ENCODE data around the gene CAPN7. TPM values are rescaled to one million over a fixed set of nuclear protein-coding genes. Genes with fewer than 3 reads are reported as not detected.

The CAPN7 gene
- total RNA-seq, 1 donor from 2014 or later, result 46.1 TPM

DNA sequence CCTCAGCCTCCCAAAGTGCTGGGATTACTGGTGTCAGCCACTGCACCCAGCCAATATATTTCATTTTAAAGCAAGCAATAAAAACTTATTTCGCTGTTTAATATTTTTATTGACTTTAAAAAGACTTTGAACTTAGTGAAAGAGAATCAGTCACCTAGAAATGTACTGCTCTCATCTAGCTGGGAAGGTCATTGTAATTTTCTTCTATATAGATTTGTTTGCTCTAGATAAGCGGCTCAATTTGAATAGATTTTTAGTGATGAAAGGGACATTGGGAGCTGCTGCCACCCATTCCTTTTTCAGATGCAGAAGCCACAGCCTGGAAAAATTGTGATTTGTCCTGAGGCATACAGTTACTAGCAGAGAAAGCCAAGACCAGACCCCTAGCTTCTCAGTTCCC lies 40.1 kb downstream of the CAPN7 start:
- no peak for DNase-seq (ENCODE audit: low spot score)

GRCh38 chr3:15253023-15253697 lies 47.1 kb downstream of the CAPN7 start:
- no peak for DNase-seq (ENCODE audit: low spot score)

DNA sequence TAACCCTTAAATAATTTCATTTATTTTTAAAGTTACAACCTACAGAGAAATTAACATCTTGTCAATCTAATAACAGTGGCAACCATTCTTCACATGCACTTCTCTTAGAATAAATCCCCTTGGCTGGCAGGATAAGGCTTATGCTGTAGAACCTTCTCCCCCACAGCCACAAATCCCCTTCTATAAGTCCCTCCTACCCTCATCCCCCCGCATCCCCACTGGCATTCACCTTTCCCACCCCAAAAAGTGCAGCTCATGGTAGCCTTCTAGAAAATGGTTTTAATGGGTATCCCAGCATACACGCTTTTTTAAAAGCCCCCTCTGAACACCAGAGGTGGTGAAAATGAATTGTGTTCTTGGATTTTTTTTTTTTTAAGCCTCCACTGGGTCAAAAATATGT lies 49.2 kb downstream of the CAPN7 start:
- DNase-seq (ENCODE audit: low spot score), result no peak

GRCh38 chr3:15256861-15257341 lies 50.9 kb downstream of the CAPN7 start:
- DNase-seq (ENCODE audit: low spot score), result no peak

DNA sequence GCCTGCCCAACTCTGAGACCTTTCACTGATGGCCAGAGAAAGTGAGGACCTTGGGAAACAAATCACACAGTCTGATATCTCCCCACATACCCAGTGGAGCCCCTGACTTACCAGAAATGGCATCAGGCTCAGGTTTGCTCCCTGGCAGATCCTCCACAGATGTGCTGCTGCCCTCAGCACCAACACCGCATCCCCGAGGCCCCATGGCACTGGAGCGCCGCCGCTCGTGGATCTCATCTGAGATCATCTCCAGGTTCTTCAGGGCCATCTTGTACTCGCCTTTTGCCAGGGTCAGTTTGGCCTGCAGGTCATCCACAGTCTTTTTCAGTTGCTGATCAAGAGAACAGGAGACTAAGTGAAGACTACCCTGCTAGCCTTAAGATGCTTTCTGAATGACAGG lies 52.7 kb downstream of the CAPN7 start:
- DNase-seq (ENCODE audit: low spot score), result no peak

- no peak for DNase-seq (ENCODE audit: low spot score)
Observed at GRCh38 chr3:15260531-15260930, 54.5 kb downstream of the CAPN7 start.

DNA sequence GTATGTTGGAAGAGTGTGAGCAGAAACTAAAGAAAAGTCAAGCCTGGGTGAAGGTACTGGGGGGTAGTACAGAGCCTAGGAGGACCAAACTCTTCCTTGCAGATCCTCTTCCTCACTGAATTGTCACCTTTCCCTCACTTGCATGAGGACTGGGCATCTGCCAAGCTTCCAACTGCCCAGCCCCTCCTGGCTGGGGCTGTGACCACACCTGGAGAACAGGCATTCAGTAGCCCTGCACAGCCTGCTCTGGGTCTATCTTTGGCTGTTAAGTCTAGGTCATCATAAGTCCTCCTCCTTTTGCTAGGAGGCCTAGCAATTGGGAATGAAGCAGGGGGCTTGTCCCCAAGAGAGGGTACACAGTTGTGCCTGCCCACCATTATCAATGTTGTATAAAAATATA lies 55.2 kb downstream of the CAPN7 start:
- DNase-seq (ENCODE audit: low spot score), result no peak

GRCh38 chr3:15262021-15262420 lies 56.0 kb downstream of the CAPN7 start:
- no peak for DNase-seq (ENCODE audit: low spot score)

DNA sequence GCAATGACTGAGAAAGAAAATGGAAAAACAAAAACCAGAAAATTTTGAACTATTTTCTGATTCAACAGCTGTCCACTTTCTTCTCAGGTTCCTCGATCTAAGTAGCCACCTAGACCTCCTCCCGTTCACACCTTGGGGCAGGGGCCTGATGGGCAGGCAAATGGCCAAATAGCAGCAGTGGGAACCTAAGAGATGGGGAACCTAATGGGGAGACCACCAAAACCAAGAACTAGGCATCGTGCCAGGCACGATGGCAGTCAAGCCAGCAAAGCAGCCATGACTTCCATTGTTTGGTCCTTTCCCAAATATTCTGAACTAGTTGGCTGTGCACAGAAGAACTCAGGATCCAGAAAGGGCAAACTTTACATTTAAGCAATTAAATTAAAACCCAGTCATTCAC lies 57.1 kb downstream of the CAPN7 start:
- DNase-seq (ENCODE audit: low spot score), result no peak

DNA sequence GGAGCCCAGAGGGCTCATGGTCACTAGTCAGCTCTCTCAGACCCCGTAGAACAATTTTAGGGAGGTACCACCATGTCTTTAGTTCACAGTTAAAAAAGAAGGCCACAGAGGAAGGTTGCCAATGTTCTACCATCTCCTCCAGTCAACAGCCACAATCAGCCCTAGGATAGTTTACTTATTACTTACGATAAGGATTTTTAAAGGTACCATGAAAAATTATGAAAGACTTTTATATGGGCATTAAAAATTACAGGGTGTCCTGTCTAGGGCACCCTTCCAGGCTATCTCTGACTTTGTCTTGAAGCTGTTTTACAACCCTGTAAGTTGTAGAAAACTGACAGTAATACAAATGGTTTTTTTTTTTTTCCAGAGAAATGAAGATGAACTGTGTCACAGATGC lies 57.9 kb downstream of the CAPN7 start:
- DNase-seq (ENCODE audit: low spot score), result no peak

GRCh38 chr3:15264486-15264885 lies 58.4 kb downstream of the CAPN7 start:
- no peak for DNase-seq (ENCODE audit: low spot score)

GRCh38 chr3:15265655-15266509 lies 59.8 kb downstream of the CAPN7 start:
- DNase-seq (ENCODE audit: low spot score), result no peak

- no peak for DNase-seq (ENCODE audit: low spot score)
Observed at GRCh38 chr3:15266510-15267376, 60.7 kb downstream of the CAPN7 start.

DNA sequence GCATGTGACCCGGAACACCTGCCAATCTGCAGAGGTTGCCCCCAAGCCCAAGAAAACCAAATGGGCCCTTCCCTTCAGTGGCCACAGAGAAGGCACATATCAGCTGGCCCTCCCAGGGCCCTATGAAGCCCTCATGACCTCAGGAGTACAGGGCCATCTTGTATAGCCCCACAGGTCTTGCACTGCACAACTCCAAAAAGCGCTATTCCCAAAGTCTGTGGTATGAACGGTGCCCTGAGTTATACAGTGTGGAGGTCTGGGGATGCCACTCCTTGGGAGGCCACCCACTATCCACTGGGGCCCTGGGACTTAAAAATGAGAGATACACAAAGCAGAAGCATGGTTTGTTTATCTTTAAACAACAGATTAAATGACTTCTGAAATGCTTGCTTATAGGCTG lies 61.5 kb downstream of the CAPN7 start:
- no peak for DNase-seq (ENCODE audit: low spot score)

GRCh38 chr3:15268033-15268631 lies 62.1 kb downstream of the CAPN7 start:
- DNase-seq (ENCODE audit: low spot score), result peak; percentile 87

DNA sequence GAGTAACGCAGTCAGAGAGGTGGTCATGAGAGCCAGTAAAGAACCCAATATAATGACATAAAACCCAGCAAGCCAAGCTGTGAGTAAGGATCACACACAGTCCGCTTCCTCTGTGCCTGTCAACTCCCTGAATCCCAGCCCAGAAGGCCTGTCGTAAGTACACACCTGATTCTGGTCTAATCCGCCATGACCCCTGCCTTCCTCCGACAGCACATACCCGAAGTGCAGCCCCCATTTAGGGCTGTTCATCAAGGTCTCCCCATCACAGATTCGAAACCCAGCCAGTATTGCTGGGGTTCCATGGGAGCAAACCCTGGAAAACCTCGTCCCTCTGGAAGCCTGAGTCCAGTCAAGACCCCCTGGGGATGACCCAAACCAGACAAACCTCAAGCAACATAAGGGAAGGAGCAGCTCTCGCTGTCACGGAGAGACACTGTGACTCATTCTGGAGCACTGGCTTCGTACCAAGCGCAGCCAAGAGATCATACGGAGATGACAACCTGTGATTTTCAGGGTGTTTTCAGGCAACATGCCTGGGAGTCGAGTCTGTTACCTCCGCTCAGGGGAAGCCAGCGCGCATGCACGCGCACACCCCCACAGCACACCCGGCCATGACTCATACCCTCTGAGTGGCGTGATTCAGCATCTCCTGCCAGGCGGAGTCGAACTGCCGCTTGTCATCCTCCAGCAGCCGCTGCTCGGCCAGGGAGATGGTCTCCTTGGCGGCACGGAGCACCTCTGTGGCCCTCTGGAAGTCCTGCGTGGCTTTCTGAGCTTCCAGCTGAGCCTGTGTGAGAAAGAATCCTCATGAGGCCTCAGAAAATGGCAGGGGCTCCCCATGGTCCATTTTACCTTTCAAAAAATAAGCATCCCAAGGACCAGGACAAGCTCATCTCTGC lies 63.3 kb downstream of the CAPN7 start:
- peak; percentile 71 for DNase-seq (ENCODE audit: low spot score)

- DNase-seq (ENCODE audit: low spot score), result no peak
Observed at GRCh38 chr3:15271030-15271429, 65.0 kb downstream of the CAPN7 start.

- DNase-seq (ENCODE audit: low spot score), result no peak
Observed at GRCh38 chr3:15271785-15272381, 65.8 kb downstream of the CAPN7 start.

DNA sequence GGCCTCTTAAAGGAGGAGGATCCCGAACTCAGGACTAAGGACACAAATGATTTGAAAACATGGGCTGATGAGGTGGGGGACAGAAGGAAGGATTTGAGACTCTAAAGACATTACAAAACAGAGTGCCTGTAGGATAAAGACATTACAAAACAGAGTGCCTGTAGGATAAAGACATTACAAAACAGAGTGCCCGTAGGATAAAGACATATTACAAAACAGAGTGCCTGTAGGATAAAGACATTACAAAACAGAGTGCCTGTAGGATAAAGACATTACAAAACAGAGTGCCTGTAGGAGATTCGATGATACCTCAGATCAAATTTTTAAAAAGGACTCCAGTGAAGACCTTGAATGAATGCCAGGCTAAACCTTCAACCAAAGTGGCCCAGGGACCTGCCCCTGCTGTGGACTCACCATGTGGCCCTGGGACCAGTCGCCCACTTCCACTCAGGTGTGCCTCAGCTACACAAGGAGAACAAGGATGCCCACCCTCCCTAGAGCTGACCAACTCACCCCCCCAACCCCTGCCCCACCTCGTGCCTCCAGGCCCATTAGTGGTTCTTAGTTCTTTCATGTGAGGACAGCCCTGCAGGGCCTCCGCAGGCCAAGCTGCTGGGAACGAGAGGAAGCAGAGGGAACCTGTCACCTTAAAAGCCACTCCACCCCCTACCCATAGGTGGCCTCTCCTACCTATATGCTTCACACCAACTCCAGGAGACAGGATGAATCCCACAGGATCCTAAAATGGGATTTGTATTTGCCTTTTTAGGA lies 66.6 kb downstream of the CAPN7 start:
- DNase-seq (ENCODE audit: low spot score), result no peak

DNA sequence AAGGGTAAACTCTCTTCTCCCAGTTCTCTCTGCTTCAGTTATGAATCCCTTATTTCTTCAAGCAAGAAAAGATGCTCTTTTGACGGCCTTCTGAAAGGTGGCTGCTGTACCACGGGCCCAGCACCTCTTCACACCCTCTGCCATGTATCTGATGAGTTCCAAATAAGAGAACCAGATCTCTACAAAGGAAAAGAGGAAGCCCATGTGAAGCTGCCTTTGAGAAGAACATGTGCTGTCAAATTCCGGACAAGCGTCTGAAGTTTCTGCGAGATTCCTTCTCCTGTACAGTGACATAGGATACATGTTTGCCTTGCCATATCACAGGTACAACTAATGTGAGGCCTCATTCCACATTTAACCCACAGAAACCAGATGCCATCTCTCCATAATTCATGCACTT lies 67.2 kb downstream of the CAPN7 start:
- no peak for DNase-seq (ENCODE audit: low spot score)

Measured in mucosa of gallbladder (tissue), 1 donor.